ENCODE results near the gene HACD2. TPM values are rescaled to one million over a fixed set of nuclear protein-coding genes. Genes with fewer than 3 reads are reported as not detected.

Gene HACD2
- polyA plus RNA-seq, 1 donor: 53.6 TPM

GRCh38 chr3:123447749-123448517 is 136.9 kb downstream of the HACD2 start:
- DNase-seq: no peak

- no peak for DNase-seq
Measured at GRCh38 chr3:123447416-123447748, 137.5 kb downstream of the HACD2 start.

GRCh38 chr3:123446610-123447109 is 138.2 kb downstream of the HACD2 start:
- DNase-seq: no peak

GRCh38 chr3:123446210-123446609 is 138.6 kb downstream of the HACD2 start:
- DNase-seq: no peak

- DNase-seq: no peak
Measured at GRCh38 chr3:123445702-123446101, 139.2 kb downstream of the HACD2 start.

GRCh38 chr3:123444744-123445143 is 140.1 kb downstream of the HACD2 start:
- no peak for DNase-seq

GRCh38 chr3:123444023-123444422 is 140.8 kb downstream of the HACD2 start:
- DNase-seq: no peak

GRCh38 chr3:123442908-123443307 is 141.9 kb downstream of the HACD2 start:
- no peak for DNase-seq

GRCh38 chr3:123442125-123442524 is 142.7 kb downstream of the HACD2 start:
- no peak for DNase-seq

Other genes starting within 250 kb of the HACD2 start
- 10.6 TPM for gene ADCY5, start 136.0 kb downstream of the HACD2 start, polyA plus RNA-seq (ENCODE audit: insufficient read length)